SH-SY5Y (cell line): ENCODE data around the gene SETDB2.

Source experiments
- GATA2 ChIP-seq: IDR thresholded peaks from 2 replicates; pipeline ENCODE4 v1.6.1; 2011; ENCODE audit warnings: mild to moderate bottlenecking, low read depth, low read length
- GATA3 ChIP-seq: IDR thresholded peaks from 2 replicates; pipeline ENCODE4 v1.6.1; 2011; ENCODE audit warnings: low read depth, mild to moderate bottlenecking, low read length, moderate library complexity

The SETDB2 gene

GRCh38 chr13:49443704-49444523 is at the start of gene SETDB2, which contains the start of gene CAB39L:
SETDB2 (plus strand) TSS chr13:49444274; CDS start chr13:49451894, 7,620 bp downstream.
CAB39L (minus strand) TSS chr13:49444064; CDS start chr13:49382910, 61,154 bp downstream.
- TF ChIP-seq GATA3 (no peak), GATA2 (no peak)

- no peak for TF ChIP-seq GATA3
- TF ChIP-seq GATA2: no peak
Observed at GRCh38 chr13:49395451-49395865, 48.6 kb upstream of the SETDB2 start.

GRCh38 chr13:49395878-49396380 is 48.1 kb upstream of the SETDB2 start:
- TF ChIP-seq GATA3 (no peak), GATA2 (no peak)

- TF ChIP-seq GATA3 (no peak), GATA2 (no peak)
Observed at GRCh38 chr13:49399801-49400472, 44.1 kb upstream of the SETDB2 start.

GRCh38 chr13:49400755-49401659 is 43.1 kb upstream of the SETDB2 start:
- no peak for TF ChIP-seq GATA2
- no peak for TF ChIP-seq GATA3

- no peak for TF ChIP-seq GATA2
- no peak for TF ChIP-seq GATA3
Observed at GRCh38 chr13:49403996-49404702, 39.9 kb upstream of the SETDB2 start.

- TF ChIP-seq GATA3: no peak
- TF ChIP-seq GATA2: no peak
Observed at GRCh38 chr13:49404703-49405020, 39.4 kb upstream of the SETDB2 start.

GRCh38 chr13:49407068-49407467 is 37.0 kb upstream of the SETDB2 start:
- TF ChIP-seq GATA3 (no peak), GATA2 (no peak)

GRCh38 chr13:49407936-49408335 is 36.1 kb upstream of the SETDB2 start:
- TF ChIP-seq GATA3 (no peak), GATA2 (no peak)

- no peak for TF ChIP-seq GATA3
- TF ChIP-seq GATA2: no peak
Observed at GRCh38 chr13:49409008-49409407, 35.1 kb upstream of the SETDB2 start.

- TF ChIP-seq GATA3 (no peak), GATA2 (no peak)
Observed at GRCh38 chr13:49410006-49410405, 34.1 kb upstream of the SETDB2 start.

GRCh38 chr13:49410477-49410876 is 33.6 kb upstream of the SETDB2 start:
- TF ChIP-seq GATA2 (no peak), GATA3 (no peak)

- no peak for TF ChIP-seq GATA3
- no peak for TF ChIP-seq GATA2
Observed at GRCh38 chr13:49411353-49411752, 32.7 kb upstream of the SETDB2 start.
